ENCODE results near the gene GPR37L1. TPM values are rescaled to one million over a fixed set of nuclear protein-coding genes. Genes with fewer than 3 reads are reported as not detected.

The GPR37L1 gene
- total RNA-seq, 2 donors from 2014 or later: 0.09 to 0.28 TPM

GRCh38 chr1:202104073-202104472 is 18.6 kb upstream of the GPR37L1 start:
- no peaks in the 10 kb centered on the region for H3K27me3 ChIP-seq (replicated peaks; ENCODE audit: insufficient read depth)
- no peak overlapping the region for H3K27ac ChIP-seq
- no peaks in the 10 kb centered on the region for H3K36me3 ChIP-seq
- intact Hi-C loops (cut with DNase I): no loop called here
- H3K4me3 ChIP-seq: no peak overlapping the region
- 89% methylated on average over 10 of the region's 10 CpGs for WGBS
- H3K4me1 ChIP-seq (replicated peaks): peaks cover 6% of the 10 kb centered on the region
- H3K9me3 ChIP-seq: no peaks in the 10 kb centered on the region
- no peak for TF ChIP-seq POLR2A (IDR thresholded peaks at IDR 0.05)
- no peak for DNase-seq (ENCODE audit: low spot score)

GRCh38 chr1:202105571-202106339 is 17.0 kb upstream of the GPR37L1 start:
- TF ChIP-seq POLR2A (IDR thresholded peaks at IDR 0.05): no peak
- TF ChIP-seq POLR2AphosphoS5 (IDR thresholded peaks at IDR 0.05): no peak
- TF ChIP-seq CTCF (IDR thresholded peaks at IDR 0.05): no peak
- no peaks in the 10 kb centered on the region for H3K36me3 ChIP-seq
- intact Hi-C loops (cut with DNase I): no loop called here
- no peak for DNase-seq (ENCODE audit: low spot score)
- WGBS: 70% methylated on average over 10 of the region's 10 CpGs
- no peak overlapping the region for H3K4me3 ChIP-seq
- no peaks in the 10 kb centered on the region for H3K27me3 ChIP-seq (replicated peaks; ENCODE audit: insufficient read depth)
- H3K4me1 ChIP-seq (replicated peaks): peaks cover 6% of the 10 kb centered on the region
- H3K27ac ChIP-seq: no peak overlapping the region
- H3K9me3 ChIP-seq: no peaks in the 10 kb centered on the region

- Histone ChIP-seq H3K27me3 (replicated peaks; ENCODE audit: insufficient read depth) (no peaks in the 10 kb centered on the region), H3K36me3 (no peaks in the 10 kb centered on the region), H3K27ac (peak overlapping the region; percentile 5 to 60), H3K9me3 (no peaks in the 10 kb centered on the region), H3K4me1 (replicated peaks) (peaks cover 6% of the 10 kb centered on the region), H3K4me3 (no peak overlapping the region)
- WGBS: 64% methylated on average over 10 of the region's 10 CpGs
- intact Hi-C loops (cut with DNase I): no loop called here
- DNase-seq (ENCODE audit: low spot score): no peak
- TF ChIP-seq POLR2AphosphoS5 (IDR thresholded peaks at IDR 0.05): no peak
- no peak for TF ChIP-seq POLR2A (IDR thresholded peaks at IDR 0.05)
- TF ChIP-seq CTCF (IDR thresholded peaks at IDR 0.05): no peak
Observed at GRCh38 chr1:202106340-202107254, 16.1 kb upstream of the GPR37L1 start.

- peak; percentile 82 for DNase-seq (ENCODE audit: low spot score)
- 67% methylated on average over 5 of the region's 5 CpGs for WGBS
- no peak overlapping the region for H3K4me3 ChIP-seq
- H3K27me3 ChIP-seq (replicated peaks; ENCODE audit: insufficient read depth): no peaks in the 10 kb centered on the region
- H3K36me3 ChIP-seq: no peaks in the 10 kb centered on the region
- H3K4me1 ChIP-seq (replicated peaks): peaks cover 6% of the 10 kb centered on the region
- peak overlapping the region; percentile 5 to 60 for H3K27ac ChIP-seq
- TF ChIP-seq CTCF (IDR thresholded peaks at IDR 0.05) (no peak), POLR2AphosphoS5 (IDR thresholded peaks at IDR 0.05) (peak; percentile 58)
- no peaks in the 10 kb centered on the region for H3K9me3 ChIP-seq
- intact Hi-C loops (cut with DNase I): no loop called here
Observed at GRCh38 chr1:202107321-202107761, 15.4 kb upstream of the GPR37L1 start.
